ENCODE results near the gene FEM1B.
A peak's percentile ranks its signal among the peaks of the same experiment; 100 is the strongest.
"Not testable (repeated sequence)": the region's sequence is repeated elsewhere in the genome, so short reads cannot be mapped to it uniquely, and the experiment has no call there.

The FEM1B gene

GRCh38 chr15:68277603-68278344 is at the start of gene FEM1B:
Gene FEM1B, plus strand, starts transcription at chr15:68277745. Its CDS starts 673 bp downstream, at chr15:68278418.
- peak; percentile 79 to 87 for DNase-seq

DNA sequence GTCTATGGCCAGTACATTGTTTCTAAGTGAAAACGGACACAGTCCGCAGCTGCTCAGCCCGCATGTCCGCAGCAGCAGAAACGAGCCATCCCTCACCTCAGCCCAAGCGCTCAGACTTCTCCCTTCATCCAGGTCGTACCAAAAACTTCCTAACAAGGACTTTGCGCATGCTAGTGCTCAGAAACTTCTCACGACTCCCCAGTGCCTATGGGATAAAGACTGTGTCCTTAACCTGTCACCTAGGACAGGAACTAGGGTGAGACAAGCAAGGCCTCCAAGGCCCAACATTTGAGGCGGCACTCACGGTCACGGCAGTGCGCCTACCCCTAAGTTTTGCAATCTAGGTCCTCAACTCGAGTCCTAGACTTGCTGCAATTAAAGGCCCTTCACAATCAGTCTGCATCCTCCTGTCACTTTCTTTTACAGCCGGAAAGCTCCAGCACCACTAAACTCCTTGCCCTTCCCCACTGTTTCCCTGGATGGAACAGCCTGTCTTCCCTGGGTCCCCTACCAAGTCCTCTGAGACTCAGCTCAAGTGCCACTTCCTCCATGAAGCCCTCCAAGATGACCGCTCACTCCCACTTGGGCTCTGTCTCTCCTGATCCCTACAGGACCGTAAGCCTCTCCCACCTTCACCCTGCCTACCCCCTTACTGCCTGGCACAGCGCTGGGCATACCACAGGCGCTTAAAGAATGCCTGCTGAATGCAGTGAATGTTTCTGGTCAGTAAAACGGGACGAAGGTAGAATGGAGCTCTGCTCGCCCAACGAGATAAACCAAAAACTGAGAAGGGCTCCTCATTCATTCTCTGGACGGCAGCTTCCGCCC is 49.2 kb upstream of the FEM1B start:
- DNase-seq = peak; percentile 42 to 43

GRCh38 chr15:68228971-68229385 is 48.6 kb upstream of the FEM1B start:
- no peak for DNase-seq

DNA sequence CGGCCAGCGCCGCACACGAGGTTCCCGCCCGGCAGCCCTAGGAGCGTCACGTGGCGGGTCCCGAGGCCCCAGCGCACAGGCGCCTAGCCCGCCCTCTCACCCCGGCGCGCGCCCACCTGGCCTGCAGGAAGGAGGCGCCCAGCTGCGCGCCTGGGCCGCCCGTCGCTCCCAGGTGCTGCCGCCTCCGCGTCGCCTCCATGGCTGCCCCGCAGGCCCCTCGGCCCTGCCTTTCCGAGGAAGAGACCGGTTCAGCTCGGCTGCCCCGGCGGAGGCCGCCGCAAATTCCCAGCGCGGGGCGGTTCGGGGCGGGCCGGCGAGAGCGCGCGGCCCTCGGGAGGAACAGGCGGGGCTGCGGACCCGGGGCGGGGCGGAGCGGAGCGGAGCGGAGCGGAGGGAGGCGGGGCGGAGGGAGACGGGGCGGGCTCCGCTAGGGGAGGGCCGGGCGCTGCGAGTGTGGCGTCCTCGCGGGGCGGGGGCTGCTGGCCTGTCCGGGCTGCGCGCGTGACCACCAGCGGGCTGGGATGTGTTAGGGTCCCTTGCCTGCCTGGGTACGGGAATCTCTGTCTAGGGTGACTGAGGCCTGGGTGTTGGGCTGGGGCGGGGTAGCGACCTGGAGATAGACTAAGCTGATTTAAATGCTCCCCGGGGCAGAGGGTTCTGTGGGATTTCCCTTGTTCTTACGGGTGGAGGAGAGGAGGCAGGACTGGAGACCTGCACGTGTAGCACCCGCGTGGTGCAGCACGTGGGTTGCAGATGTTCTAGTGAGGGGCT is 48.0 kb upstream of the FEM1B start, which contains the start of gene CLN6:
TSS of gene CLN6 (minus strand) at position 343 of the 771 bp plus-strand sequence. CDS start at position 199, 144 bp downstream.
- peak; percentile 65 for DNase-seq

- DNase-seq = no peak
These were observed 47.1 kb upstream of the FEM1B start for GRCh38 chr15:68230157-68231100.

DNA sequence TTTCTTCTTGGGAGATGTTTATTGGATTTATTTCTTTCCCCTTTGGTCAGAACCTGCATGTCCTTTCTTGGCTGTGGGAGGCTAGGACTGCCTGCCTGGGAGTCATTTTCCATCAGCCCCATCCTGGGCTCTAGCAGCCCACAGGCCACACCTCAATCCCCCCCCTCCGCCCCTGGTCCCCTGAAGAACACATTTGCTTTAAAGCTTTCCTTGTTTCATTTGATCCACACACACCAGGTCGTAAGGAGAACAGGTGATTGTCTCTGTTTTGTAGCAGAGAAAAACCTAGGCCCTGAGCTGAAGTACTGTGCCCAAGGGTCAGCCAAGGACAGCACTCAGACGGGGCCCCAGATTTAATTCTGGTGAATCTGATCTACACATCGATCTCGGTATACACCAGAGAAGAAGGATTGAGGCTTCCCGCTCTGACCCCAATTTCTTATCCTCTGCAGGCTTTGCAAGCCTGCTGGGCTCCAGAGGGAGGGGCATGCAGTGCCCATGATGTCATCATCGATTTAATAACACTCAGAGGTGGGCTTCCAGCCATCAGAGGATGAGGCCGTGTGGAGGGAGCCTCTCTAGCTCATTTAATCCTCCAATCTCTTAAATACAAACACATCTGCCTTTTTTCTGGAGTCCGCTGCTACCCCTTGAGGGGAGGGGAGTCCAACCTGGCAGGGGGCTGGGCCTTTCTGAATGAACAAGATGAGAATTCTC is 46.3 kb upstream of the FEM1B start:
- DNase-seq = no peak

GRCh38 chr15:68232449-68232848 is 45.1 kb upstream of the FEM1B start:
- DNase-seq = no peak

GRCh38 chr15:68232937-68233336 is 44.6 kb upstream of the FEM1B start:
- peak; percentile 16 to 47 for DNase-seq

DNA sequence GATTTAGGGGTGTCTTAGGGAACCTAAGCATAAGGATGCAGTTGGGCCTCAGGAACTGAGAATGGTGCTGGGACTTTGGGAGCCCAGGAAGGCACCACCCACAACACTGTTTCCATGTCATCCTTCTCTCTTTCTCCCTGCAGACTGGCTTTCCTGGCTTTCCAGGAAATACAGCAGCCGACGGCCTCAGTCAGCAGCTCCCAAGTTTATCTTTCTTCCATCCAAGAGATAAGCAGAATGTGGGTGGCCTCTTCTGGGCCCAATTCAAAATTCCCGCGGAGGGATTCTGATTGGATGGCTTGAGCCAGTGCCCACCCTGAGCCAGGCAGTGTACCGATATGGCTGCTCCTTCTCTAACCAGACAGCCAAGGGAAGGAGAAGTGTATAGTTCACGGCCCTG is 43.5 kb upstream of the FEM1B start:
- DNase-seq = no peak

- DNase-seq = not testable (repeated sequence)
These were observed 43.0 kb upstream of the FEM1B start for GRCh38 chr15:68234520-68234919.

GRCh38 chr15:68235022-68235421 is 42.5 kb upstream of the FEM1B start:
- DNase-seq = no peak

DNA sequence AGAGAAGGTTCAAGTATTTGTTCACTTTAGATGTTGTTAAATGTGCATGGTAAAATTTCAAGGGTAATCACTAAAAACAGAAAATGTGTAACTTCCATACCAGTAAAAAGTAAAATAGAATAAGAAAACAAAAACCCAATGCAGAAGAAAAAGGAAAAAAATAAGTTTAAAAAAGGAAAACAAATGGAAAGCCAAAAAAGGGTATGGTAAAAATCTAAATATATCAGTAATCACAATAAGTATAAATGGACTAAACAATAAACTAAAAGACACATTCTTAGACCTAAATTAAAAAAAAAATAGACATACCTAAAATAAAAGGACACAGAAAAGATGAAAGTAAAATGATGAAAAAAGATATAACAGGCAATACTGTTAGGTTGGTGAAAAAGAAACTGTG is 38.5 kb upstream of the FEM1B start:
- no peak for DNase-seq

- DNase-seq = no peak
These were observed 36.2 kb upstream of the FEM1B start for GRCh38 chr15:68241088-68241935.

DNA sequence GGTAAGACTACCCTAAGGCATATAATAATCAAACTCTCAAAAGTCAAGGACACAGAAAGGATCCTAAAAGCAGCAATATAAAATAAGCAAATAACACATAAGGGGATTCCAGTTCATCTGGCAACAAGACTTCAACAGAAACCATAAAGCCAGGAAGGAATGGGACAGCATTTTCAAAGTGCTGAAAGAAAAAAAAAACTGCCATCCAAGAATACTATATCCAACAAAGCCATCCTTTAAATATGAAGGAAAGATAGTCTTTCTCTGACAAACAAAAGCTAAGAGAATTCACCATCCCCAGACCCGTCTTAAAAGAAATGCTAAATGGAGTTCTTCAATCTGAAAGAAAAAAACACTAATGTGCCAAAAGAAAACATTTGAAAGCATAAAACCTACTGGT is 33.3 kb upstream of the FEM1B start:
- DNase-seq = no peak

DNA sequence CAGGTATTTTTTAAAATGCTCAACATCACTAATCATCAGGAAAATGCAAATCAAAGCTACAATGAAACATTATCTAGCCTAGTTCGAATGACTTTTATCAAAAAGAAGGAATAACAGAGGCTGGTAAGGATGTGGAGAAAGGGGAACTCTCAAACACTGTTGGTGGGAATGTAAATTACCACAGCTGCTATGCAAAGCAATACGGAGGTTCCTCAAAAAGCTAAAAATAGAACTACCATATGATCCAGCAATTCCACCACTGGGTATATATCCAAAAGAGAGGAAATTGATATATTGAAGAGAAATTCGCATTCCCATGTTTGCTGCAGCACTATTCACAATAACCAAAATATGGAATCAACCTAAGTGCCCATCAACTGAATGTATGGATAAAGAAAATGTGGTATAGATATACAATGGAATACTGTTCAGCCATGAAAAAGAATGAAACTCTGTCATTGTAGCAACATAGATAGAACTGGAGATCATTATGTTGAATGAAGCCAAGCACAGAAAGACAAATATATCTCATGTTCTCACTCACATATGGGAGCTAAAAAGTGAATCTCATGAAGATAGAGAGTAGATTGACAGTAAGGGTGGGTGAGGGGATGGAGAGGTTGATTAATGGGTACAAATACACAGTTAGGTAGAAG is 28.4 kb upstream of the FEM1B start:
- DNase-seq = peak; percentile 5 to 15

DNA sequence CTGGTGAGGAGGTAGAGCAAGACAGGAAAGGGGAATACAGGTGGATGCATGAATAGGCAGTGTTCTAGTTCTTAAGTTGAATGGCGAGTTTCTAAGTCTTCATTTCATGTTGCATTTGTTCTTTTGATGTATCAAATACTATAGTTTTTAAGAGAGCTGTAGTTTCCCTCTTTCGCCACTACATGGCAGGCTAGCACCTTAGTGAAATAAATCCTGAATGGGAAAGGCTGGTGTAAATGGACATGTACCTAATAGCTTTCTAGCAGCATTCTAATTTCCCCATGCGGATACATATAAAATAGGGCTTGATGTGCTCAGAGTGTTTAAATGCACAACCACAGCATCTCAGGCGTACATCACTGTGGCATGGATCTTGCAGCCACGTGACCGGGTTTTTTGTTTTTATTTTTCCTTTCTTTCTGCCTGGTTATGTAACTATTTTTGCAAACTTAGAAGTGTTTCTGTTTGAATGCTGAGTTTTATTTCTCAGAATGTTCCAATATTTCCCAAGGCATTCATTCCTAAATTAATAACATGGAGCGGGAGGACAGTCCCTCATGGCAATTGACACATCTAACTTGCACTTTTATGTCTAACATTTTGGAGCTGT is 24.5 kb upstream of the FEM1B start:
- DNase-seq = peak; percentile 78 to 79

DNA sequence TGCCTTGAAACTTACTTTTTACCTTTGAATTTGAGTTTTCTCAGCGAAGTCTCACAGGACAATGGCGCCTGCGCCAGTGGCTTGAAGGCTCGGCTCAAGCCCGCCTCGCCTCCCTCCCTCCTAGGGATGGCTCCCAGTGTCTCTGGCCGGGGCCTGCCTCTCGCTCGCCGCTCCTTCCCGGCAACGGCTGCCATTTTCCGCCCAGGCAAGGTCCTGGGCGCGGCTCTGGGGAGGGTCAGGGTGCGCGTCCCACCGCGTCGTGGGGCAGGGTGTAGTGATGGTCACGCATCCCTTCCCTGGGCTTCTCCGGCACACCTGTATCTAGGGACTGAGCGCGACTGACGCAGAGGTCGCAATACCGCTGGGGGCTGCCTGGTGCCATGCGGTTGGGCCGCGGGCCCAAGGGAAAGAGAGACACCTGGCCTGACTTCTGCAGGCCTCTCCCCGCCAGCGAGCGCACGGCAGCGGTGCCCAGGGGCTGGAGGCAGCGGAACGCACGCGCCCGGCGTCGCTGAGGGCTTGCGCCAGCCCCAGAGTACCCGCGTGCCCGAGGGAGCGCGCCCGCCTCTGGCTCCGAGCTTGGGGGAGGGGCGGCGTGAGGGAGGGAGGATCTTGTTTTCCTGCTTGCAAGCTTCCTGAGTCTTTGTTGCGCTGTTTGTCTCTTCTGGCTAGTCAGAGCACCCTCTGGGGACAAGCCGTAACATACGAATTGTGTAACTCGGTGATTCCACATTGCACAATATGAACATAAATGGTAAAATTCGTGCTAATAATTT is 20.7 kb upstream of the FEM1B start:
- DNase-seq = no peak

- DNase-seq = no peak
These were observed 18.9 kb upstream of the FEM1B start for GRCh38 chr15:68258692-68259091.

DNA sequence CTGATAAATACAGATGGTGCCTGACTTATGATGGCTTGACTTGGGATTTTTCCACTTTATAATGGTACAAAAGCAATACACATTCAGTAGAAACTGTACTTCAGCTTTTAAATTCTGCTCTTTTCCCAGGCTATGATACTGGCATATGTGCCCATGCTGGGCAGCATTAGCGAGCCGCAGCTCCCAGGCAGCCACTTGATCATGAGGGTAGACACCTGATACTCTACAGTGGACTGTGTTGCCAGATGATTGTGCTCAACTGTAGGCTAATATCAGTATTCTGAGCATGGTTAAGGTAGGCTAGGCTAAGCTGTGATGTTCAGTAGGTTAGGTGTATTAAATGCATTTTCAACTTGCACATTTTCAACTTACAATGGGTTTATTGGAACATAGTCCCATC is 17.7 kb upstream of the FEM1B start:
- no peak for DNase-seq
